Right atrium auricular region (tissue), 2 donors: ENCODE data around the gene PARP11. TPM values are rescaled to one million over a fixed set of nuclear protein-coding genes. Genes with fewer than 3 reads are reported as not detected.

Experiments
- DNase-seq: peaks from one replicate; pipeline ENCODE4 v3.0.0-alpha.2; 2019; ENCODE audit warnings: low spot score
- H3K27ac ChIP-seq, 2 donors: fragments of 200-600 bp; sonication (generic); 1 replicate in 1 of 2; 2 replicates in 1 of 2; pipeline ENCODE4 v1.5.1; 2016 to 2019
- H3K27me3 ChIP-seq, 2 donors: fragments of 200-600 bp; sonication (generic); one replicate each; pipeline versions ENCODE4 v1.5.1 to v1.6.0; 2017 to 2019
- H3K36me3 ChIP-seq: fragments of 200-600 bp; sonication (generic); one replicate; pipeline ENCODE4 v1.5.1; 2016
- H3K4me1 ChIP-seq, 2 donors: fragments of 200-600 bp; sonication (generic); one replicate each; pipeline versions ENCODE4 v1.5.1 to v1.6.0; 2017 to 2019
- H3K4me3 ChIP-seq, 2 donors: fragments of 200-600 bp; sonication (generic); 1 replicate in 1 of 2; 2 replicates in 1 of 2; pipeline ENCODE4 v1.5.1; 2017 to 2019; ENCODE audit warnings: mild to moderate bottlenecking in 1 of 2, moderate library complexity in 1 of 2
- H3K9me3 ChIP-seq, 2 donors: fragments of 200-600 bp; sonication (generic); one replicate each; pipeline ENCODE4 v1.5.1; 2019
- CTCF ChIP-seq, 2 donors: fragments of 200-600 bp; sonication (generic); IDR thresholded peaks; one replicate each; pipeline ENCODE4 v1.5.1; 2019; ENCODE audit warnings: antibody characterized with exemption in 2 of 2
- total RNA-seq, 2 donors: library from RNA; depleted of rRNA; stranded (reverse); fragments of >200 nt; gene quantifications; one replicate each; pipeline ENCODE4 v1.1.0, GENCODE V29; 2016

PARP11 gene
- total RNA-seq, 2 donors from 2014 or later: 2.6 to 2.9 TPM

GRCh38 chr12:3891201-3891600, 18.0 kb upstream of the PARP11 start:
- no peak overlapping the region for H3K4me3 ChIP-seq
- TF ChIP-seq CTCF (IDR thresholded peaks at IDR 0.05): no peak
- no peaks in the 10 kb centered on the region for H3K36me3 ChIP-seq
- H3K27me3 ChIP-seq: no peaks in the 10 kb centered on the region
- H3K9me3 ChIP-seq: no peaks in the 10 kb centered on the region
- no peak overlapping the region for H3K27ac ChIP-seq
- DNase-seq: no peak
- no peaks in the 10 kb centered on the region for H3K4me1 ChIP-seq

GRCh38 chr12:3888659-3889058, 15.5 kb upstream of the PARP11 start:
- TF ChIP-seq CTCF (IDR thresholded peaks at IDR 0.05): no peak
- DNase-seq: no peak

GRCh38 chr12:3885277-3886094, 12.3 kb upstream of the PARP11 start:
- H3K27me3 ChIP-seq: no peaks in the 10 kb centered on the region
- no peaks in the 10 kb centered on the region for H3K36me3 ChIP-seq
- no peak for DNase-seq
- TF ChIP-seq CTCF (IDR thresholded peaks at IDR 0.05): peak; percentile 65 to 90
- H3K4me3 ChIP-seq: peak overlapping the region; percentile 13 to 43
- H3K27ac ChIP-seq: peak overlapping the region; percentile 60 to 68
- H3K9me3 ChIP-seq: no peaks in the 10 kb centered on the region
- H3K4me1 ChIP-seq: no peaks in the 10 kb centered on the region

More at GRCh38 chr12:3888659-3889058, 15.5 kb upstream of the PARP11 start:
- Histone ChIP-seq H3K9me3 (no peaks in the 10 kb centered on the region), H3K27me3 (no peaks in the 10 kb centered on the region), H3K4me3 (no peak overlapping the region), H3K27ac (no peak overlapping the region), H3K4me1 (no peaks in the 10 kb centered on the region), H3K36me3 (no peaks in the 10 kb centered on the region)

- DNase-seq: no peak
- Histone ChIP-seq H3K27ac (peak overlapping the region; percentile 60 to 68), H3K36me3 (no peaks in the 10 kb centered on the region), H3K9me3 (no peaks in the 10 kb centered on the region), H3K4me1 (no peaks in the 10 kb centered on the region), H3K4me3 (no peak overlapping the region), H3K27me3 (no peaks in the 10 kb centered on the region)
- no peak for TF ChIP-seq CTCF (IDR thresholded peaks at IDR 0.05)
Observed at GRCh38 chr12:3884671-3885070, 11.5 kb upstream of the PARP11 start.

- no peak overlapping the region for H3K4me3 ChIP-seq
- no peak overlapping the region for H3K27ac ChIP-seq
- no peak for DNase-seq
- H3K36me3 ChIP-seq: no peaks in the 10 kb centered on the region
- no peaks in the 10 kb centered on the region for H3K9me3 ChIP-seq
- no peak for TF ChIP-seq CTCF (IDR thresholded peaks at IDR 0.05)
- no peaks in the 10 kb centered on the region for H3K4me1 ChIP-seq
- H3K27me3 ChIP-seq: no peaks in the 10 kb centered on the region
Observed at GRCh38 chr12:3882896-3883564, 9.8 kb upstream of the PARP11 start.
